H1 (cell line): Measurements from ENCODE around the gene PCGF3. TPM values are rescaled to one million over a fixed set of nuclear protein-coding genes. Genes with fewer than 3 reads are reported as not detected.

Experiments
- BCL11A ChIP-seq, 2 experiments: IDR thresholded peaks; one replicate each; pipeline ENCODE4 v1.6.1; 2011; ENCODE audit warnings: low read depth in 2 of 2, low read length in 2 of 2, mild to moderate bottlenecking in 2 of 2
- EGR1 ChIP-seq: IDR thresholded peaks from 2 replicates; pipeline ENCODE4 v1.6.1; 2011; ENCODE audit warnings: low read depth, low read length, borderline replicate concordance
- JUN ChIP-seq: IDR thresholded peaks from 2 replicates; pipeline ENCODE4 v1.6.1; 2011; ENCODE audit warnings: low read depth, mild to moderate bottlenecking, improper control_type of control experiment, low read length
- polyA plus RNA-seq, 7 experiments: library from polyadenylated mRNA; depleted of rRNA in 3 of 7; stranded (reverse) in 5 of 7; unstranded in 2 of 7; fragments of >200 nt in 5 of 7; fragments of 200-250 nt in 2 of 7; gene quantifications; 1 replicate in 5 of 7; 2 replicates in 1 of 7; 4 replicates in 1 of 7; pipeline versions ENCODE4 v1.2.1 to v1.2.3, GENCODE V29; 2011 to 2013; ENCODE audit warnings: missing spikeins in 2 of 7, mixed read lengths in 2 of 7
- total RNA-seq: library from RNA; stranded (reverse); fragmentation: NEBNext Ultra II Directional; extraction: Animal tissue kit (Norgen Biotek cat#: 25700); gene quantifications from 2 replicates; pipeline ENCODE4 v1.2.1, GENCODE V29; 2021

The PCGF3 gene
- total and polyA plus RNA-seq, 2 of the 8 experiments (the other 6 are each of a cell fraction or from before 2014, with no cell fraction given): 52.7 to 52.9 TPM

- no peak for TF ChIP-seq JUN
- TF ChIP-seq EGR1: no peak
- TF ChIP-seq BCL11A (IDR thresholded peaks at IDR 0.05; ENCODE audit: low read depth in 2 of 2, low read length in 2 of 2): no peak
Observed at GRCh38 chr4:739569-739968, 33.9 kb downstream of the PCGF3 start (continued).
